ENCODE data around the gene DCLK1. TPM values are rescaled to one million over a fixed set of nuclear protein-coding genes. Genes with fewer than 3 reads are reported as not detected.
"Not testable (repeated sequence)": the region's sequence is repeated elsewhere in the genome, so short reads cannot be mapped to it uniquely, and the experiment has no call there.

DCLK1 gene
- total RNA-seq, 4 donors from 2014 or later, result 20.5 to 40.1 (median 28.7) TPM

GRCh38 chr13:36082396-36082795 is 48.8 kb downstream of the DCLK1 start:
- H3K27me3 ChIP-seq, result no peaks in the 10 kb centered on the region
- 94% methylated on average over 2 of the region's 2 CpGs for WGBS
- no peaks in the 10 kb centered on the region for H3K9me3 ChIP-seq
- no peak for TF ChIP-seq EP300 (IDR thresholded peaks at IDR 0.05)
- no peak for TF ChIP-seq POLR2A (IDR thresholded peaks at IDR 0.05; ENCODE audit: low read depth)
- no peak for TF ChIP-seq POLR2AphosphoS5 (IDR thresholded peaks at IDR 0.05)
- TF ChIP-seq, protein P1, sequence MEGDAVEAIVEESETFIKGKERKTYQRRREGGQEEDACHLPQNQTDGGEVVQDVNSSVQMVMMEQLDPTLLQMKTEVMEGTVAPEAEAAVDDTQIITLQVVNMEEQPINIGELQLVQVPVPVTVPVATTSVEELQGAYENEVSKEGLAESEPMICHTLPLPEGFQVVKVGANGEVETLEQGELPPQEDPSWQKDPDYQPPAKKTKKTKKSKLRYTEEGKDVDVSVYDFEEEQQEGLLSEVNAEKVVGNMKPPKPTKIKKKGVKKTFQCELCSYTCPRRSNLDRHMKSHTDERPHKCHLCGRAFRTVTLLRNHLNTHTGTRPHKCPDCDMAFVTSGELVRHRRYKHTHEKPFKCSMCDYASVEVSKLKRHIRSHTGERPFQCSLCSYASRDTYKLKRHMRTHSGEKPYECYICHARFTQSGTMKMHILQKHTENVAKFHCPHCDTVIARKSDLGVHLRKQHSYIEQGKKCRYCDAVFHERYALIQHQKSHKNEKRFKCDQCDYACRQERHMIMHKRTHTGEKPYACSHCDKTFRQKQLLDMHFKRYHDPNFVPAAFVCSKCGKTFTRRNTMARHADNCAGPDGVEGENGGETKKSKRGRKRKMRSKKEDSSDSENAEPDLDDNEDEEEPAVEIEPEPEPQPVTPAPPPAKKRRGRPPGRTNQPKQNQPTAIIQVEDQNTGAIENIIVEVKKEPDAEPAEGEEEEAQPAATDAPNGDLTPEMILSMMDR (IDR thresholded peaks at IDR 0.05), result no peak
- H3K4me1 ChIP-seq, result no peaks in the 10 kb centered on the region
- H3K36me3 ChIP-seq, result no peaks in the 10 kb centered on the region
- intact Hi-C loops (cut with DNase I), result no loop called here
- no peak overlapping the region for H3K27ac ChIP-seq (replicated peaks in 1 of 4)
- DNase-seq (ENCODE audit: extremely low spot score), result no peak
- H3K4me3 ChIP-seq, result no peak overlapping the region

DNA sequence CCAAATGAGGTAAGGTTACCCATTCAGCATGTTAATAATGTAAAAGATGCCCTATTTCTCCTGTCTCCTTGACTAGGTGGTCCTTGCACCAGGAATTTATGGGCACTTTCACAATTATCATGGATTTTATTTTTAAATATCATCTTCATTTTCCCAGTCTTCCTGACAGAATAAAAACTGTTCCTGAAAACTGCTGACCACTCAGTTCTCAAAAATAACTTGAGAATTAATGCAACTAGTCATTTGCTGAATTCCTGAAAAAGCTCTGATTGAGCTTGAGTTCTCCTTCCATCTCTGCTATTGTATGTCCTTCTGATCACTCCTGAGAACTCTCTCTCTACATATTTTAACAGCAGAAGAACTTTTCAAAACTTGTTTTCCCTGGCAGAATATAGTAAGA is 55.0 kb downstream of the DCLK1 start:
- Histone ChIP-seq H3K4me3 (no peak overlapping the region), H3K27ac (replicated peaks in 1 of 4) (no peak overlapping the region), H3K36me3 (no peaks in the 10 kb centered on the region), H3K27me3 (no peaks in the 10 kb centered on the region), H3K9me3 (no peaks in the 10 kb centered on the region), H3K4me1 (peaks cover 0 to 5% (median 2%) of the 10 kb centered on the region in 4 donors)
- intact Hi-C loops (cut with DNase I), result no loop called here
- TF ChIP-seq POLR2AphosphoS5 (IDR thresholded peaks at IDR 0.05) (no peak), POLR2A (IDR thresholded peaks at IDR 0.05; ENCODE audit: low read depth) (no peak), EP300 (IDR thresholded peaks at IDR 0.05) (no peak)
- TF ChIP-seq, protein P1 (IDR thresholded peaks at IDR 0.05), result no peak
- DNase-seq (ENCODE audit: extremely low spot score), result no peak

DNA sequence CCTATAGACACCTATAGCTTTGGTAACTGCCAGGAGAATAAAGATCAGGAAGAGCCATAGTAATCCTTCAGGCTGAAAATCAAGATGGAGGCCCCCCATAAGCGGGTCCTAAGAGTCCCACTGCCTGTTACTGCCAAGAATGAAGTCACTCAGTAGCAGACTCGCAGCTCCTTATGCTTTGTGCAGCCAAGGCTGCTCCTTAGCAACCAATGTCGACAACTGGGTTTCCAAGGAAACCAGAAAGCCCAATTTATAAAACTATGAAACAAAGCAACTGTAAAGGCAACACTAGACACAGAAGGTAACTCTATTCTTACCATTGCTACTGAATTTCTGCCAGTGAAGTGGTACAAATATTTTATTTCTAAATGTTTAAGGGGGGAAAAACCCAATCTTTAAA is 56.5 kb downstream of the DCLK1 start:
- peaks cover 0 to 5% (median 2%) of the 10 kb centered on the region in 4 donors for H3K4me1 ChIP-seq
- no peaks in the 10 kb centered on the region for H3K9me3 ChIP-seq
- intact Hi-C loops (cut with DNase I), result no loop called here
- no peaks in the 10 kb centered on the region for H3K27me3 ChIP-seq
- 22% methylated on average over 1 of the region's 3 CpGs for WGBS
- no peak overlapping the region for H3K4me3 ChIP-seq
- no peak overlapping the region for H3K27ac ChIP-seq (replicated peaks in 1 of 4)
- H3K36me3 ChIP-seq, result no peaks in the 10 kb centered on the region
- no peak for DNase-seq (ENCODE audit: extremely low spot score)
- no peak for TF ChIP-seq POLR2A (IDR thresholded peaks at IDR 0.05; ENCODE audit: low read depth)
- TF ChIP-seq POLR2AphosphoS5 (IDR thresholded peaks at IDR 0.05), result no peak
- TF ChIP-seq, protein P1 (IDR thresholded peaks at IDR 0.05), result no peak
- no peak for TF ChIP-seq EP300 (IDR thresholded peaks at IDR 0.05)

GRCh38 chr13:36072152-36072935 is 58.8 kb downstream of the DCLK1 start:
- no peak for TF ChIP-seq POLR2A (IDR thresholded peaks at IDR 0.05; ENCODE audit: low read depth)
- TF ChIP-seq, protein P1 (IDR thresholded peaks at IDR 0.05), result no peak
- TF ChIP-seq POLR2AphosphoS5 (IDR thresholded peaks at IDR 0.05), result no peak
- no peak for TF ChIP-seq EP300 (IDR thresholded peaks at IDR 0.05)
- no peaks in the 10 kb centered on the region for H3K36me3 ChIP-seq
- no peaks in the 10 kb centered on the region for H3K9me3 ChIP-seq
- H3K4me1 ChIP-seq, result peaks cover 0 to 23% (median 10%) of the 10 kb centered on the region in 4 donors
- no peak overlapping the region for H3K4me3 ChIP-seq
- H3K27ac ChIP-seq (replicated peaks in 1 of 4), result peak overlapping the region in 1 of 4 donors; percentile 7
- intact Hi-C loops (cut with DNase I), result no loop called here
- no peak for DNase-seq (ENCODE audit: extremely low spot score)
- H3K27me3 ChIP-seq, result no peaks in the 10 kb centered on the region
- 87% methylated on average over 4 of the region's 4 CpGs for WGBS

GRCh38 chr13:36070504-36071192 is 60.5 kb downstream of the DCLK1 start:
- Histone ChIP-seq H3K27ac (replicated peaks in 1 of 4) (peak overlapping the region; percentile 45 to 63 (median 56)), H3K4me1 (peaks cover 0 to 23% (median 10%) of the 10 kb centered on the region in 4 donors)
- H3K36me3 ChIP-seq; intact Hi-C loops (cut with DNase I); H3K27me3 ChIP-seq; DNase-seq (ENCODE audit: extremely low spot score); H3K9me3 ChIP-seq; H3K4me3 ChIP-seq: not testable (repeated sequence)
- WGBS, result 74% methylated on average over 12 of the region's 12 CpGs

Measured in esophagus muscularis mucosa (tissue), 4 donors.